ENCODE data around the gene TAP2.
"Not testable (repeated sequence)": the region's sequence is repeated elsewhere in the genome, so short reads cannot be mapped to it uniquely, and the experiment has no call there.

DNA sequence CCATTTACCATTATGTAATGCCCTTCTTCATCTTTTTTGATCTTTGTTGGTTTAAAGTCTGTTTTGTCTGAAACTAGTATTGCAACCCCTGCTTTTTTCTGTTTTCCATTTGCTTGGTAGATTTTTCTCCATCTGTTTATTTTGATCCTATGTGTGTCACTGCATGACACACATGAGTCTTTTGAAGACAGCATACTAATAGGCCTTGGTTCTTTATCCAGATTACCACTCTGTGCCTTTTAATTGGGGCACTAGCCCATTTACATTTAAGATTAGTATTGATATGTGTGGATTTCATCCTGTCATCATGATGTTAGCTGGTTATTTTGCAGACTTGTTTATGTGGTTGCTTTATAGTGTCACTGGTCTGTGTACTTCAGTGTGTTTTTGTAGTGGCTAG lies 33.1 kb downstream of the TAP2 start:
- TF ChIP-seq POLR2A, POLR2AphosphoS5 (IDR thresholded peaks at IDR 0.05; ENCODE audit: low read depth, low read length): not testable (repeated sequence)

Measured in GM12892 (cell line).